IPS-18a (cell line): Measurements from ENCODE around the gene DYSF.

ENCODE experiments used
- H3K27ac ChIP-seq: one replicate; pipeline ENCODE4 v1.5.1; 2013; ENCODE audit warnings: low read length
- H3K27me3 ChIP-seq: one replicate; pipeline ENCODE4 v1.6.1; 2013; ENCODE audit warnings: mild to moderate bottlenecking, low read length; ENCODE audit not compliant: control insufficient read depth, insufficient read depth
- H3K36me3 ChIP-seq: one replicate; pipeline ENCODE4 v1.6.1; 2013; ENCODE audit warnings: low read depth, low read length; ENCODE audit not compliant: control insufficient read depth
- H3K4me1 ChIP-seq: one replicate; pipeline ENCODE4 v1.6.1; 2013; ENCODE audit warnings: low read depth, low read length; ENCODE audit not compliant: control insufficient read depth
- H3K4me3 ChIP-seq: one replicate; pipeline ENCODE4 v1.5.1; 2013; ENCODE audit warnings: low read length
- H3K9ac ChIP-seq: one replicate; pipeline ENCODE4 v1.6.1; 2013; ENCODE audit warnings: mild to moderate bottlenecking, low read length, moderate library complexity
- H3K9me3 ChIP-seq: one replicate; pipeline ENCODE4 v1.6.1; 2013; ENCODE audit warnings: low read depth, low read length; ENCODE audit not compliant: control insufficient read depth

Gene DYSF

GRCh38 chr2:71602115-71602495, 148.7 kb downstream of the DYSF start:
- H3K4me1 ChIP-seq = peaks cover 10% of the 10 kb centered on the region
- no peak overlapping the region for H3K4me3 ChIP-seq
- no peak overlapping the region for H3K27ac ChIP-seq
- no peaks in the 10 kb centered on the region for H3K36me3 ChIP-seq
- no peaks in the 10 kb centered on the region for H3K27me3 ChIP-seq
- H3K9ac ChIP-seq = no peak overlapping the region
- no peaks in the 10 kb centered on the region for H3K9me3 ChIP-seq

- Histone ChIP-seq H3K36me3 (no peaks in the 10 kb centered on the region), H3K27ac (no peak overlapping the region), H3K4me1 (peaks cover 10% of the 10 kb centered on the region), H3K9ac (no peak overlapping the region), H3K27me3 (no peaks in the 10 kb centered on the region), H3K4me3 (no peak overlapping the region), H3K9me3 (no peaks in the 10 kb centered on the region)
These were observed 149.2 kb downstream of the DYSF start for GRCh38 chr2:71602581-71602980.

- no peak overlapping the region for H3K27ac ChIP-seq
- H3K9me3 ChIP-seq = no peaks in the 10 kb centered on the region
- H3K9ac ChIP-seq = no peak overlapping the region
- no peak overlapping the region for H3K4me3 ChIP-seq
- no peaks in the 10 kb centered on the region for H3K36me3 ChIP-seq
- peaks cover 10% of the 10 kb centered on the region for H3K4me1 ChIP-seq
- no peaks in the 10 kb centered on the region for H3K27me3 ChIP-seq
These were observed 150.0 kb downstream of the DYSF start for GRCh38 chr2:71603311-71603811.

- Histone ChIP-seq H3K27ac (no peak overlapping the region), H3K9me3 (no peaks in the 10 kb centered on the region), H3K9ac (no peak overlapping the region), H3K4me1 (peaks cover 10% of the 10 kb centered on the region), H3K36me3 (no peaks in the 10 kb centered on the region), H3K27me3 (no peaks in the 10 kb centered on the region), H3K4me3 (no peak overlapping the region)
These were observed 150.7 kb downstream of the DYSF start for GRCh38 chr2:71603851-71604725.

- Histone ChIP-seq H3K4me3 (no peak overlapping the region), H3K4me1 (peaks cover 10% of the 10 kb centered on the region), H3K27me3 (no peaks in the 10 kb centered on the region), H3K36me3 (no peaks in the 10 kb centered on the region), H3K9me3 (no peaks in the 10 kb centered on the region), H3K9ac (no peak overlapping the region), H3K27ac (no peak overlapping the region)
These were observed 151.4 kb downstream of the DYSF start for GRCh38 chr2:71604726-71605120.

- no peak overlapping the region for H3K9ac ChIP-seq
- peaks cover 10% of the 10 kb centered on the region for H3K4me1 ChIP-seq
- H3K27ac ChIP-seq = no peak overlapping the region
- H3K4me3 ChIP-seq = no peak overlapping the region
- H3K9me3 ChIP-seq = no peaks in the 10 kb centered on the region
- no peaks in the 10 kb centered on the region for H3K27me3 ChIP-seq
- H3K36me3 ChIP-seq = no peaks in the 10 kb centered on the region
These were observed 151.8 kb downstream of the DYSF start for GRCh38 chr2:71605173-71605641.

GRCh38 chr2:71605781-71606241, 152.4 kb downstream of the DYSF start:
- Histone ChIP-seq H3K27me3 (no peaks in the 10 kb centered on the region), H3K4me3 (no peak overlapping the region), H3K9me3 (no peaks in the 10 kb centered on the region), H3K27ac (no peak overlapping the region), H3K36me3 (no peaks in the 10 kb centered on the region), H3K4me1 (peaks cover 10% of the 10 kb centered on the region), H3K9ac (no peak overlapping the region)

GRCh38 chr2:71606244-71606643, 152.9 kb downstream of the DYSF start:
- H3K4me3 ChIP-seq = no peak overlapping the region
- no peak overlapping the region for H3K27ac ChIP-seq
- no peaks in the 10 kb centered on the region for H3K9me3 ChIP-seq
- H3K27me3 ChIP-seq = no peaks in the 10 kb centered on the region
- no peaks in the 10 kb centered on the region for H3K36me3 ChIP-seq
- no peak overlapping the region for H3K9ac ChIP-seq
- peaks cover 10% of the 10 kb centered on the region for H3K4me1 ChIP-seq

GRCh38 chr2:71607151-71607889, 154.0 kb downstream of the DYSF start:
- H3K27ac ChIP-seq = no peak overlapping the region
- H3K4me1 ChIP-seq = peaks cover 10% of the 10 kb centered on the region
- no peak overlapping the region for H3K4me3 ChIP-seq
- no peaks in the 10 kb centered on the region for H3K27me3 ChIP-seq
- no peak overlapping the region for H3K9ac ChIP-seq
- H3K36me3 ChIP-seq = no peaks in the 10 kb centered on the region
- no peaks in the 10 kb centered on the region for H3K9me3 ChIP-seq

GRCh38 chr2:71608034-71608433, 154.7 kb downstream of the DYSF start:
- H3K36me3 ChIP-seq = no peaks in the 10 kb centered on the region
- H3K27me3 ChIP-seq = no peaks in the 10 kb centered on the region
- no peaks in the 10 kb centered on the region for H3K9me3 ChIP-seq
- no peak overlapping the region for H3K27ac ChIP-seq
- peaks cover 10% of the 10 kb centered on the region for H3K4me1 ChIP-seq
- no peak overlapping the region for H3K4me3 ChIP-seq
- H3K9ac ChIP-seq = no peak overlapping the region

GRCh38 chr2:71608441-71608840, 155.1 kb downstream of the DYSF start:
- no peaks in the 10 kb centered on the region for H3K27me3 ChIP-seq
- H3K36me3 ChIP-seq = no peaks in the 10 kb centered on the region
- H3K9ac ChIP-seq = no peak overlapping the region
- no peak overlapping the region for H3K4me3 ChIP-seq
- H3K4me1 ChIP-seq = peaks cover 10% of the 10 kb centered on the region
- no peaks in the 10 kb centered on the region for H3K9me3 ChIP-seq
- no peak overlapping the region for H3K27ac ChIP-seq
